Trophoblast cell (in vitro differentiated cells and primary cell): Measurements from ENCODE around the gene ZNF407.

Experiments used
- DNase-seq, 2 donors: peaks; one replicate each; pipeline ENCODE4 v3.0.0-alpha.2; 2016
- H2AFZ ChIP-seq: 2 replicates; pipeline ENCODE4 v1.6.1; 2013; ENCODE audit warnings: low read length, moderate library complexity, mild to moderate bottlenecking; ENCODE audit not compliant: insufficient read depth, poor library complexity
- H2AK5ac ChIP-seq: 2 replicates; pipeline ENCODE4 v1.6.1; 2013; ENCODE audit warnings: mild to moderate bottlenecking, low read length
- H2BK120ac ChIP-seq: 2 replicates; pipeline ENCODE4 v1.6.1; 2013; ENCODE audit warnings: low read length, mild to moderate bottlenecking, moderate library complexity; ENCODE audit not compliant: insufficient read depth, poor library complexity
- H2BK12ac ChIP-seq: 2 replicates; pipeline ENCODE4 v1.6.1; 2013; ENCODE audit warnings: mild to moderate bottlenecking, low read length, moderate library complexity
- H2BK5ac ChIP-seq: 2 replicates; pipeline ENCODE4 v1.6.1; 2013; ENCODE audit warnings: low read length, low read depth, moderate library complexity, mild to moderate bottlenecking; ENCODE audit not compliant: poor library complexity
- H3K14ac ChIP-seq: 2 replicates; pipeline ENCODE4 v1.6.1; 2013; ENCODE audit warnings: mild to moderate bottlenecking, low read length
- H3K18ac ChIP-seq: 2 replicates; pipeline ENCODE4 v1.6.1; 2013; ENCODE audit warnings: mild to moderate bottlenecking, low read length
- H3K23ac ChIP-seq: 2 replicates; pipeline ENCODE4 v1.6.1; 2013; ENCODE audit warnings: low read length
- H3K27ac ChIP-seq: 2 replicates; pipeline ENCODE4 v1.5.1; 2013; ENCODE audit warnings: low read depth, mild to moderate bottlenecking, inconsistent platforms, low read length, moderate library complexity
- H3K27me3 ChIP-seq: 2 replicates; pipeline ENCODE4 v1.6.1; 2013; ENCODE audit warnings: inconsistent platforms, mild to moderate bottlenecking, low read length, moderate library complexity; ENCODE audit not compliant: insufficient read depth
- H3K36me3 ChIP-seq, 2 experiments: 1 replicate in 1 of 2; 2 replicates in 1 of 2; pipeline ENCODE4 v1.6.1; 2013; ENCODE audit warnings: low read length in 2 of 2, mild to moderate bottlenecking in 2 of 2, moderate library complexity in 1 of 2; ENCODE audit not compliant: insufficient read depth in 2 of 2, control insufficient read depth in 1 of 2
- H3K4ac ChIP-seq: 2 replicates; pipeline ENCODE4 v1.6.1; 2013; ENCODE audit warnings: low read depth, mild to moderate bottlenecking, low read length, moderate library complexity
- H3K4me1 ChIP-seq, 2 experiments: 1 replicate in 1 of 2; 2 replicates in 1 of 2; pipeline ENCODE4 v1.6.1; 2013; ENCODE audit warnings: low read length in 2 of 2, mild to moderate bottlenecking in 2 of 2, moderate library complexity in 1 of 2; ENCODE audit not compliant: insufficient read depth in 2 of 2, control insufficient read depth in 1 of 2
- H3K4me2 ChIP-seq: 2 replicates; pipeline ENCODE4 v1.6.1; 2013; ENCODE audit warnings: inconsistent platforms, mild to moderate bottlenecking, low read length, moderate library complexity
- H3K4me3 ChIP-seq: 2 replicates; pipeline ENCODE4 v1.5.1; 2013; ENCODE audit warnings: mild to moderate bottlenecking, low read depth, low read length, inconsistent platforms
- H3K79me1 ChIP-seq: one replicate; pipeline ENCODE4 v1.6.1; 2013; ENCODE audit warnings: low read length
- H3K79me2 ChIP-seq: 2 replicates; pipeline ENCODE4 v1.6.1; 2013; ENCODE audit warnings: low read length, mild to moderate bottlenecking; ENCODE audit not compliant: control insufficient read depth, insufficient read depth, poor library complexity
- H3K9ac ChIP-seq: 2 replicates; pipeline ENCODE4 v1.6.1; 2013; ENCODE audit warnings: mild to moderate bottlenecking, low read length
- H3K9me3 ChIP-seq: 2 replicates; pipeline ENCODE4 v1.6.1; 2013; ENCODE audit warnings: low read depth, mild to moderate bottlenecking, control low read depth, inconsistent platforms, low read length; ENCODE audit not compliant: insufficient read depth
- H4K12ac ChIP-seq: 2 replicates; pipeline ENCODE4 v1.6.1; 2013; ENCODE audit warnings: low read depth, mild to moderate bottlenecking, low read length, moderate library complexity
- H4K8ac ChIP-seq: 2 replicates; pipeline ENCODE4 v1.6.1; 2013; ENCODE audit warnings: low read depth, mild to moderate bottlenecking, low read length, moderate library complexity
- H4K91ac ChIP-seq: one replicate; pipeline ENCODE4 v1.6.1; 2013; ENCODE audit warnings: low read depth, mild to moderate bottlenecking, low read length, moderate library complexity
- WGBS: extraction: QIAGEN DNeasy Blood & Tissue Kit; methylation state at CpG from one replicate; pipeline ENCODE4 v1.1.7; 2013; ENCODE audit warnings: missing lambda C conversion rate; ENCODE audit not compliant: insufficient read length, insufficient coverage; ENCODE audit errors: extremely low coverage; 5-methylcytosine and 5-hydroxymethylcytosine counted together

Gene ZNF407

DNA sequence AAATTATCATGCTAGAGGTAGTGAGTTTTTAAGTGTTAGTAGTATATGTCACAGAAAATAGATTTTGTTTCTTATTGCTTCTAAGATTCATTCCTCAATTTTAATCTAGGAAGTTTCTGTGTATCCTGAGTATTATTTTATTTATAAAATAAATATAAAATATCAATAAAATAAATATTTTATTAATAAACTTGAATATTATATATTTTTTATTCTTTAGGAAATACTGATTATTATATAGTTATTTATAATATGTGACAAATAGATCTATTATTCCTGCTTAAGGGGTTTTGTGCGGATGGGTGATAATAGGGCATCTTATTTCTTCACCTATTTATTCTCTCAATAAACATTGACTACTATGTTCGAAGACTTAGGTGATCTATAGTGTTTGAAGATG is 191.0 kb downstream of the ZNF407 start:
- H4K91ac ChIP-seq: no peak overlapping the region
- H2BK12ac ChIP-seq: no peak overlapping the region
- no peak overlapping the region for H3K4ac ChIP-seq
- H3K18ac ChIP-seq: no peak overlapping the region
- peaks cover 4% of the 10 kb centered on the region for H3K79me1 ChIP-seq
- DNase-seq: no peak
- H3K36me3 ChIP-seq: peaks cover 0 to 2% of the 10 kb centered on the region in 2 experiments
- H3K14ac ChIP-seq: no peak overlapping the region
- no CpG with 5 or more reads among the region's 2 CpGs for WGBS
- no peak overlapping the region for H2BK120ac ChIP-seq
- no peaks in the 10 kb centered on the region for H3K79me2 ChIP-seq
- H3K9me3 ChIP-seq: no peaks in the 10 kb centered on the region
- peaks cover 7% of the 10 kb centered on the region in 2 experiments for H3K4me1 ChIP-seq
- H3K4me3 ChIP-seq: no peak overlapping the region
- H3K27ac ChIP-seq: no peak overlapping the region
- H4K8ac ChIP-seq: no peak overlapping the region
- H3K9ac ChIP-seq: no peak overlapping the region
- H4K12ac ChIP-seq: no peak overlapping the region
- H3K27me3 ChIP-seq: no peaks in the 10 kb centered on the region
- H2AFZ ChIP-seq: no peak overlapping the region
- no peak overlapping the region for H2AK5ac ChIP-seq
- no peak overlapping the region for H3K4me2 ChIP-seq
- H3K23ac ChIP-seq: no peak overlapping the region
- no peak overlapping the region for H2BK5ac ChIP-seq

DNA sequence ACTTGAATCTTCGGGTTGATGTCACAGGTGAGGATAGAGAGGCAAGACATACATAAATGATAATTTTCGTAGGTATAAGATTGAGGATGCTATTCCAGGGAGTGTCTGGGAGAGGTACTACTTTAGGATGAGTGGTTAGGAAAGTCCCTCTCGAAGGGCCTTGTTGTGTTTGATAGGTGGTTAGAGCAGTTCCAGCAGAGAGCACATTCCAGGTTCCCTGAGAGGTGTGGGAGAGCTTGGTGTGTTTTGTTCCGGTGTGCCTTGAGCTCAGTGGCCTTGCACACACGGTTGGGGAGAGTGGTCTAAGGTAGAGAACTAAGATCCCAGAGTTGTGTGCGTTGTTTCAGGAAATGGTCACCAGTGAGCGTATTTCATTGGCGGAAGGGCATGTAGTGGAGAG is 191.4 kb downstream of the ZNF407 start:
- no peak overlapping the region for H3K23ac ChIP-seq
- no CpG with 5 or more reads among the region's 8 CpGs for WGBS

DNA sequence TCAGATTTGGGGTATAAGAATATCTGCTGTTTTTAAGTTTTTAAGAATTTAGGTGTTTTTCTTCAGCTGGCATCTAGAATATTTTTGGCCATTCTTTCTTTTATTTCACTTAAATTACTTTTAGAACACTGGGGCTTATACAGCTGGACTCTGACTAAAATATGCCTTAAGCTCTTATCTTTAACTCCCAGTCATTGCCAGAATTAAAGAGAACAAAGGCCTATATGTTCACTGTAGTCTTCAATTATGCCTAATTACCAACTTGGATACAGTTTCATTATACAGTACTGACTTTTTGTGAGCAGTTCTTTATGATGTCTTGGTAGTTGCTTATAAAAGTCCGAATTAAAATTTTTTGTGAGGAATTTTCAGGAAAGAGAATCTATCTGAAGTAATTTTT is 192.8 kb downstream of the ZNF407 start:
- Histone ChIP-seq H3K4me3 (no peak overlapping the region), H4K12ac (no peak overlapping the region), H3K9me3 (no peaks in the 10 kb centered on the region), H2AK5ac (no peak overlapping the region), H3K18ac (no peak overlapping the region), H4K8ac (no peak overlapping the region), H4K91ac (no peak overlapping the region), H3K79me1 (peaks cover 9% of the 10 kb centered on the region), H3K4ac (no peak overlapping the region), H3K79me2 (no peaks in the 10 kb centered on the region), H2BK120ac (no peak overlapping the region), H3K36me3 (peaks cover 0 to 2% of the 10 kb centered on the region in 2 experiments), H3K23ac (no peak overlapping the region), H3K27me3 (no peaks in the 10 kb centered on the region), H3K4me2 (no peak overlapping the region), H3K4me1 (peaks cover 9% of the 10 kb centered on the region in 2 experiments), H3K9ac (no peak overlapping the region), H3K27ac (no peak overlapping the region), H2BK12ac (no peak overlapping the region), H2AFZ (no peak overlapping the region), H3K14ac (no peak overlapping the region), H2BK5ac (no peak overlapping the region)
- WGBS: no CpG with 5 or more reads among the region's 1 CpG
- DNase-seq: no peak

More for the DNA sequence above, 191.4 kb downstream of the ZNF407 start:
- Histone ChIP-seq H2BK5ac (peak overlapping the region; percentile 29), H4K8ac (no peak overlapping the region), H2AFZ (peak overlapping the region; percentile 10), H3K79me2 (no peaks in the 10 kb centered on the region), H2BK120ac (no peak overlapping the region), H3K27me3 (no peaks in the 10 kb centered on the region), H2AK5ac (no peak overlapping the region), H3K4me2 (no peak overlapping the region), H3K4ac (no peak overlapping the region), H2BK12ac (peak overlapping the region; percentile 39), H3K27ac (peak overlapping the region; percentile 11), H3K4me1 (peaks cover 9% of the 10 kb centered on the region in 2 experiments), H4K12ac (no peak overlapping the region), H3K9ac (no peak overlapping the region), H3K14ac (peak overlapping the region; percentile 26), H3K18ac (peak overlapping the region; percentile 17), H4K91ac (peak overlapping the region; percentile 32), H3K36me3 (peaks cover 0 to 2% of the 10 kb centered on the region in 2 experiments), H3K4me3 (no peak overlapping the region), H3K9me3 (no peaks in the 10 kb centered on the region), H3K79me1 (peaks cover 8% of the 10 kb centered on the region)
- no peak for DNase-seq

DNA sequence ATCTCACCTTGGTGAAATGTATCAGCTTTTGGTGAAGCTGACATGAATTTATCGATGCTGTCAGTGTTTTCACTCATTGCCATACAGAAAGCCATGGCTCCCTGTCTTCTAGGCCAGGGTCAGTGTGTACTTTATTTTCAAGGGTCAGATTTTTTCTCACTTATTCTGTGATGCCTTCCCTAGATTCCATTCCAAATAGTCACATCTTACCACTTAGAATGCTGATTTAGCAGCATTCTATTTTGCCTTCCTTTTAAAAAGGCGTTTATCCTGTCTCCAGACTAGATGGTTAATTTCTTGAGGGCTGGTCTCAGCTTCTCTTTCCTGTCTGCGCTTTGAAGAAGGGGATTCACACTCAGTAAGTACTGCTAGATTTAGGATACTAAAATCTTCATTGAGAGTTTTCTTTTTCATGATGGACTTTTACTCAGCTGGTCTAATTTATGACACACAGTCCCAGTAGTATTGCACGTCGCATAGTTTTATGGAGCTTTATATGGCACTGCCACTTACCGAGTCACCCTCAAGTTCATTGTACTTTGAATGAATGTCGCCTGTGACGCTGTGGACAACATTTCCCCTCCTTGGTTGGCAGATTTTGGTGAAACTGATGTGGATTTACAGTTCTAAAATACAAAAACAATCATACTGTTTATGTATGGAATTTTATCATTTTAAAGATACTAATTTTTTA is 194.0 kb downstream of the ZNF407 start:
- Histone ChIP-seq H3K27ac (no peak overlapping the region), H3K79me2 (no peaks in the 10 kb centered on the region), H3K9ac (no peak overlapping the region), H2AK5ac (no peak overlapping the region), H3K9me3 (no peaks in the 10 kb centered on the region), H3K18ac (no peak overlapping the region), H3K4me1 (peaks cover 9 to 11% of the 10 kb centered on the region in 2 experiments), H2AFZ (no peak overlapping the region), H3K79me1 (peaks cover 9% of the 10 kb centered on the region), H3K27me3 (no peaks in the 10 kb centered on the region), H4K12ac (no peak overlapping the region), H3K36me3 (no peaks in the 10 kb centered on the region), H3K4me2 (no peak overlapping the region), H4K8ac (no peak overlapping the region), H2BK120ac (no peak overlapping the region), H2BK12ac (no peak overlapping the region), H2BK5ac (no peak overlapping the region), H3K4ac (no peak overlapping the region), H4K91ac (no peak overlapping the region), H3K4me3 (no peak overlapping the region), H3K14ac (no peak overlapping the region), H3K23ac (no peak overlapping the region)
- peak in 1 of 2 donors; percentile 26 for DNase-seq
- WGBS: no CpG with 5 or more reads among the region's 8 CpGs
